C4-2B (cell line): ENCODE results near the gene MARCHF6.
A peak's percentile ranks its signal among the peaks of the same experiment; 100 is the strongest.

Experiments
- H3K27ac ChIP-seq: fragments of 450-650 bp; 2 replicates; pipeline ENCODE4 v1.5.1; 2017
- CTCF ChIP-seq: fragments of 450-650 bp; conservative IDR thresholded peaks from 2 replicates; pipeline ENCODE4 v1.5.1; 2017; ENCODE audit warnings: mild to moderate bottlenecking
- ZFX ChIP-seq: fragments of 450-650 bp; IDR thresholded peaks from 2 replicates; pipeline ENCODE4 v1.6.1; 2017

MARCHF6 gene

GRCh38 chr5:10329820-10330481, 23.5 kb upstream of the MARCHF6 start:
- H3K27ac ChIP-seq = peak overlapping the region; percentile 41; the same call in 1 of the 2 replicates
- TF ChIP-seq CTCF (no peak), ZFX (no peak)

- peak overlapping the region; percentile 41 for H3K27ac ChIP-seq
- no peak for TF ChIP-seq CTCF
Observed at GRCh38 chr5:10330511-10331230, 22.8 kb upstream of the MARCHF6 start.

GRCh38 chr5:10331341-10331796, 22.1 kb upstream of the MARCHF6 start:
- TF ChIP-seq ZFX = no peak
- no peak for TF ChIP-seq CTCF
- H3K27ac ChIP-seq = peak overlapping the region; percentile 41

GRCh38 chr5:10332301-10332700, 21.2 kb upstream of the MARCHF6 start:
- no peak overlapping the region; the same call in 1 of the 2 replicates for H3K27ac ChIP-seq
- no peak for TF ChIP-seq CTCF
- no peak for TF ChIP-seq ZFX

GRCh38 chr5:10333154-10334006, 20.1 kb upstream of the MARCHF6 start:
- H3K27ac ChIP-seq = no peak overlapping the region
- TF ChIP-seq CTCF (no peak), ZFX (no peak)

GRCh38 chr5:10334831-10335230, 18.7 kb upstream of the MARCHF6 start:
- H3K27ac ChIP-seq = no peak overlapping the region
- TF ChIP-seq ZFX = no peak
- TF ChIP-seq CTCF = no peak
